ENCODE data around the gene TPR.

Gene TPR

GRCh38 chr1:186283374-186283773 is 91.7 kb downstream of the TPR start:
- no peak for DNase-seq

GRCh38 chr1:186282466-186282865 is 92.6 kb downstream of the TPR start:
- no peak for DNase-seq

- no peak for DNase-seq
Observed at GRCh38 chr1:186275822-186276221, 99.2 kb downstream of the TPR start.

- DNase-seq: no peak
Observed at GRCh38 chr1:186272486-186272885, 102.6 kb downstream of the TPR start.

GRCh38 chr1:186271032-186271431 is 104.0 kb downstream of the TPR start:
- DNase-seq: no peak
